Natural killer cell (primary cell): Measurements from ENCODE around the gene SUN3. TPM values are rescaled to one million over a fixed set of nuclear protein-coding genes. Genes with fewer than 3 reads are reported as not detected.
"Not testable (repeated sequence)": the region's sequence is repeated elsewhere in the genome, so short reads cannot be mapped to it uniquely, and the experiment has no call there.

Source experiments
- ATAC-seq, 3 donors: fragments of 150-1000 bp in 2 of 3; fragments of 200-7000 bp in 1 of 3; cut with Tn5 transposase; 1 replicate in 1 of 3; 2 replicates in 2 of 3; pipeline ENCODE4 v1.10.0; 2021; ENCODE audit warnings: mild to moderate bottlenecking in 2 of 3, moderate library complexity in 2 of 3
- DNase-seq, 2 donors: peaks; one replicate each; pipeline versions ENCODE4 v3.0.0 to v3.0.0-alpha.2; 2013 to 2021; ENCODE audit warnings: mixed read lengths in 1 of 2
- H3K27ac ChIP-seq: one replicate; pipeline ENCODE4 v1.5.1; 2013; ENCODE audit warnings: mild to moderate bottlenecking, low read length
- H3K27me3 ChIP-seq: one replicate; pipeline ENCODE4 v1.6.1; 2013; ENCODE audit warnings: low read length; ENCODE audit not compliant: control insufficient read depth, insufficient read depth
- H3K36me3 ChIP-seq: one replicate; pipeline ENCODE4 v1.6.1; 2013; ENCODE audit warnings: low read length; ENCODE audit not compliant: control insufficient read depth, insufficient read depth
- H3K4me1 ChIP-seq: one replicate; pipeline ENCODE4 v1.6.1; 2013; ENCODE audit warnings: low read length; ENCODE audit not compliant: control insufficient read depth, insufficient read depth
- H3K4me3 ChIP-seq: one replicate; pipeline ENCODE4 v1.5.1; 2013; ENCODE audit warnings: low read length
- H3K9me3 ChIP-seq: one replicate; pipeline ENCODE4 v1.6.1; 2013; ENCODE audit warnings: low read length; ENCODE audit not compliant: control insufficient read depth, insufficient read depth
- H3K27ac Mint-ChIP-seq, 2 donors: one replicate each; pipeline ENCODE4 v1.8.0; 2022; ENCODE audit warnings: mild to moderate bottlenecking in 2 of 2, mixed read lengths in 2 of 2, moderate library complexity in 1 of 2
- H3K27me3 Mint-ChIP-seq, 2 donors: one replicate each; pipeline ENCODE4 v1.8.0; 2022; ENCODE audit warnings: low read depth in 2 of 2, mixed read lengths in 2 of 2
- H3K36me3 Mint-ChIP-seq: one replicate; pipeline ENCODE4 v1.8.0; 2022; ENCODE audit warnings: mixed read lengths
- H3K4me1 Mint-ChIP-seq, 2 donors: one replicate each; pipeline ENCODE4 v1.8.0; 2022; ENCODE audit warnings: mixed read lengths in 2 of 2
- H3K4me3 Mint-ChIP-seq: one replicate; pipeline ENCODE4 v1.8.0; 2022; ENCODE audit warnings: mild to moderate bottlenecking, moderate library complexity, mixed read lengths
- H3K9me3 Mint-ChIP-seq, 2 donors: one replicate each; pipeline ENCODE4 v1.8.0; 2022; ENCODE audit warnings: mixed read lengths in 2 of 2
- WGBS: methylation state at CpG from one replicate; pipeline ENCODE4 v1.1.7; 2013; ENCODE audit warnings: missing lambda C conversion rate; ENCODE audit not compliant: insufficient coverage; 5-methylcytosine and 5-hydroxymethylcytosine counted together
- intact Hi-C: fragments of 100-400 bp; cut with micrococcal nuclease; formaldehyde crosslinking; loops from one replicate; pipeline ENCODE4 v1.14.2; 2022
- total RNA-seq, 4 donors: library from RNA; stranded (reverse); fragments of 120-200 nt in 1 of 4; gene quantifications; one replicate each; pipeline versions ENCODE4 v1.2.3 to v1.2.4, GENCODE V29; 2013 to 2022
- TF ChIP-seq, protein P1 (sequence below): fragments of 200-600 bp; IDR thresholded peaks from one replicate; pipeline ENCODE4 v1.8.0; 2022; ENCODE audit warnings: antibody characterized with exemption

SUN3 gene
- total RNA-seq, 3 donors from 2014 or later (not counting 1 experiment from before 2014, with no cell fraction given): 1.3 TPM; not detected in 2

DNA sequence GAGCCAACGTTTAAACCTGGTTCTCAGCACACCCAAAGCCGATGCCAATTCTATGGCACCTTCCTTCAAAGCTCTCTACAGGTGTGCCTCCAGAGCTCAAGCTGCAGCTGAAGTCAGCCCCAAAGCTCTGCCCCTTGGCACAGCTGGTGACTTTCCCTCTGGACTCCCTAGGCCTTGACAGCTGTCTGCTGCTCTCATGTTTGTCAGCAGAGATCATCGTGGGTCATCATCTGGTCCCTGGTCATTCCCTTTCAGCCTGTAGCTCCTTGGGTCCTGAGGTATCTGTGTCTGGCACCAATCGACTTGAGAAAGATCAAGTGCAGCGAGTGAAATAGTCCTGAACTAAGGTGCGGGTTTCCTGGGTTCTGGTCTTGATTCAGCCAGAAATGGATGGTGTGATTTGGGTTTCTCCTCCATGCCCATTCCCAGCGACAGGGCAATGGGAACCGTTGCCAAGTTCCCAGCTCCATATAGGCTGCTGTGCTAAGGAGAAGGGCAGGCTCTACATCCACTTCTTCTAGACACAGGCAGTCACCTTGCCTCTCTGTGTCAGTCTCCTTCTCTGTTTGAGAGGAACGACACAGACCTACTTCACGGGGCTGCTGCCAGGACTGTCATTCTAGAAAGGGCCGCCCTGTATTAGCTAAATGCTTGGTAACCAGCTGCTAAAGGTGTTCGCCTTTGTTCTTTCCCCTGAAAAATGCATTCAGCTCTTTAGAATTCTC, 84.2 kb downstream of the SUN3 start:
- no peaks in the 10 kb centered on the region for H3K4me1 Mint-ChIP-seq
- H3K27ac Mint-ChIP-seq: no peak overlapping the region
- Histone ChIP-seq H3K4me1 (no peaks in the 10 kb centered on the region), H3K4me3 (no peak overlapping the region), H3K9me3 (no peaks in the 10 kb centered on the region), H3K27me3 (no peaks in the 10 kb centered on the region), H3K27ac (no peak overlapping the region), H3K36me3 (no peaks in the 10 kb centered on the region)
- no peaks in the 10 kb centered on the region for H3K27me3 Mint-ChIP-seq
- no peaks in the 10 kb centered on the region for H3K9me3 Mint-ChIP-seq
- no peaks in the 10 kb centered on the region for H3K36me3 Mint-ChIP-seq
- DNase-seq: no peak
- no peak overlapping the region for H3K4me3 Mint-ChIP-seq
- 87% methylated on average over 12 of the region's 12 CpGs for WGBS
- TF ChIP-seq, protein P1, sequence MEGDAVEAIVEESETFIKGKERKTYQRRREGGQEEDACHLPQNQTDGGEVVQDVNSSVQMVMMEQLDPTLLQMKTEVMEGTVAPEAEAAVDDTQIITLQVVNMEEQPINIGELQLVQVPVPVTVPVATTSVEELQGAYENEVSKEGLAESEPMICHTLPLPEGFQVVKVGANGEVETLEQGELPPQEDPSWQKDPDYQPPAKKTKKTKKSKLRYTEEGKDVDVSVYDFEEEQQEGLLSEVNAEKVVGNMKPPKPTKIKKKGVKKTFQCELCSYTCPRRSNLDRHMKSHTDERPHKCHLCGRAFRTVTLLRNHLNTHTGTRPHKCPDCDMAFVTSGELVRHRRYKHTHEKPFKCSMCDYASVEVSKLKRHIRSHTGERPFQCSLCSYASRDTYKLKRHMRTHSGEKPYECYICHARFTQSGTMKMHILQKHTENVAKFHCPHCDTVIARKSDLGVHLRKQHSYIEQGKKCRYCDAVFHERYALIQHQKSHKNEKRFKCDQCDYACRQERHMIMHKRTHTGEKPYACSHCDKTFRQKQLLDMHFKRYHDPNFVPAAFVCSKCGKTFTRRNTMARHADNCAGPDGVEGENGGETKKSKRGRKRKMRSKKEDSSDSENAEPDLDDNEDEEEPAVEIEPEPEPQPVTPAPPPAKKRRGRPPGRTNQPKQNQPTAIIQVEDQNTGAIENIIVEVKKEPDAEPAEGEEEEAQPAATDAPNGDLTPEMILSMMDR: no peak
- no peak for ATAC-seq
- intact Hi-C loops: loop anchor here (1.0 kb wide), 2 partner anchors 166 to 210 kb away; no protein-coding TSS in a partner anchor

DNA sequence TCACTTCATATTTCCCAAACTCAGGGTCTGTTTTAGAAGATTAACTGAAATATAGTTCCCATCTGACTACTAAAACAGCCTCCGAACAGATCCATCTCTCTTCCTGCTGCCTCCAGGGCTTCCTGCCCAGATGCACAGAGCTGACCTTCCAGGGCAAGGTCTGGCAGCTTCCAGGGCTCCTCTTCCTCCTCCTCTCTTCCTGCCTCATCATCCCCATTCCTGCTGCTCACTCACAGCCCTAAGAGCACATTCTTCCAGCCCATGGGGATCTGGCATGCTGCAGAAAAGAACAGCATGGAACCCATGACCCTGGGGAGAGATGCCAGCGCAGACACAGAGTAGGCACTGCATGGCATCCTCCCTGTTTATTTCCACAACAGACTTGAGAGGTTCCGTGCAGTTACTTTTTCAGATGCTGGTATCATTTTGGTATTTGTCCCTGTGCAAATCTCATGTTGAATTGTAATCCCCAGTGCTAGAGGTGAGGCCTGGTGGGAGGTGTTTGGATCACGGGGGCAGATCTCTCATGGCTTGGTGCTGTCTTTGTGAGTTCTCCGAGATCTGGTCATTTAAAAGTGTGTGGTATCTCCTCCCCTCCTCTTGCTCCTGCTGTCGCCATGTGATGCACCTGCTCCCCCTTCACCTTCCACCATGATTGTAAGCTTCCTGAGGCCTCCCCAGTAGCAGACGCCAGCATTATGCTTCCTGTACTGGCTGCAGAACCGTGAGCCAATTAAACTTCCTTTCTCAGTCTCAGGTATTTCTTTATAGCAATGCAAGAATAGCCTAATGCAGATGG, 85.0 kb downstream of the SUN3 start:
- H3K27ac ChIP-seq: no peak overlapping the region
- intact Hi-C loops: no loop called here
- 75% methylated on average over 8 of the region's 8 CpGs for WGBS
- no peaks in the 10 kb centered on the region for H3K36me3 Mint-ChIP-seq
- H3K4me3 Mint-ChIP-seq: no peak overlapping the region
- H3K27ac Mint-ChIP-seq: no peak overlapping the region
- no peaks in the 10 kb centered on the region for H3K9me3 Mint-ChIP-seq
- no peak overlapping the region for H3K4me3 ChIP-seq
- H3K9me3 ChIP-seq: no peaks in the 10 kb centered on the region
- no peak for ATAC-seq
- no peak for DNase-seq
- H3K27me3 ChIP-seq: no peaks in the 10 kb centered on the region
- H3K36me3 ChIP-seq: no peaks in the 10 kb centered on the region
- TF ChIP-seq, protein P1: no peak
- no peaks in the 10 kb centered on the region for H3K4me1 ChIP-seq
- H3K4me1 Mint-ChIP-seq: no peaks in the 10 kb centered on the region
- H3K27me3 Mint-ChIP-seq: no peaks in the 10 kb centered on the region

DNA sequence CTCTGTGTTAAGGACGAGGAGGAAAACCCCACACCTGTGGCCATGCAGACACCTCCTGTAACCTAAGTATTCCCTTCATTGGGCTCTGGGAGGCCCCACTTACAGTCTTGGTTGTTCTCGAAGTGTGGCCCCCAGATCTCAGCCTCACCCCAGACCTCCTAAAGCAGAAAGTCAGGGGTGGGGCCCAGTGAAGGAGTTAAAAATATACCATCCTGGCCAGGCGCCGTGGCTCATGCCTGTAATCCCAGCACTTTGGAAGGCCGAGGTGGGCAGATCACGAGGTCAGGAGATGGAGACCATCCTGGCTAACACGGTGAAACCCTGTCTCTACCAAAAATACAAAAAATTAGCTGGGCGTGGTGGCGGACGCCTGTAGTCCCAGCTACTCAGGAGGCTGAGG, 86.3 kb downstream of the SUN3 start:
- H3K27ac Mint-ChIP-seq, ATAC-seq, H3K36me3 ChIP-seq, H3K4me1 Mint-ChIP-seq, H3K36me3 Mint-ChIP-seq, intact Hi-C loops, H3K27ac ChIP-seq, H3K9me3 Mint-ChIP-seq, H3K4me3 ChIP-seq, H3K27me3 Mint-ChIP-seq, H3K27me3 ChIP-seq, DNase-seq, H3K9me3 ChIP-seq, H3K4me3 Mint-ChIP-seq: not testable (repeated sequence)
- H3K4me1 ChIP-seq: peaks cover 10% of the 10 kb centered on the region
- WGBS: 87% methylated on average over 6 of the region's 10 CpGs

DNA sequence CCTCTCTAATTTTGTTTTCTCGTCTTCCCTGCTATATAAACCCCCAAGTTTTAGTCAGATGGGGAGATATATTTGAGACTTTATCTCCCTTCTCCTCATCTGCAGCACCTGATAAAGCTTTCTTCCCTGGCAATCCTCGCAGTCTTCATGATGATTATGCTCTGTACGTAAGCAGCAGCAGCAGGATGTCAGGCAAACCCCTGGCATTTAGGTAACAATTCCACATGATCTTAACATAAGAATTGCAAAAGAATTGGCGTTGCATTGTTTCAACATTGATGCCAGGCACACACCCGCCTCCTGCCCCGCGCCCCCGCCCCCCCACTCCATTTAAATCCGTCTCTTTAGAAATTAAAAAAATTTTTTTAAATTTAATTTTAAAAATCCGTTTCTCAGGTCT, 86.8 kb downstream of the SUN3 start:
- Histone ChIP-seq H3K36me3 (no peaks in the 10 kb centered on the region), H3K4me1 (peaks cover 13% of the 10 kb centered on the region), H3K4me3 (no peak overlapping the region), H3K27me3 (no peaks in the 10 kb centered on the region), H3K9me3 (no peaks in the 10 kb centered on the region), H3K27ac (no peak overlapping the region)
- Mint-ChIP-seq H3K36me3 (no peaks in the 10 kb centered on the region), H3K4me1 (no peaks in the 10 kb centered on the region), H3K9me3 (no peaks in the 10 kb centered on the region), H3K27me3 (no peaks in the 10 kb centered on the region), H3K27ac (no peak overlapping the region), H3K4me3 (no peak overlapping the region)
- intact Hi-C loops: no loop called here
- 94% methylated on average over 9 of the region's 10 CpGs for WGBS
- DNase-seq: no peak
- TF ChIP-seq, protein P1: no peak
- no peak for ATAC-seq
